ENCODE results near the gene RAC3. TPM values are rescaled to one million over a fixed set of nuclear protein-coding genes. Genes with fewer than 3 reads are reported as not detected.

The RAC3 gene
- total RNA-seq, 3 donors from 2014 or later (not counting 1 experiment from before 2014, with no cell fraction given) = 0.61 to 2.2 (median 2.1) TPM

DNA sequence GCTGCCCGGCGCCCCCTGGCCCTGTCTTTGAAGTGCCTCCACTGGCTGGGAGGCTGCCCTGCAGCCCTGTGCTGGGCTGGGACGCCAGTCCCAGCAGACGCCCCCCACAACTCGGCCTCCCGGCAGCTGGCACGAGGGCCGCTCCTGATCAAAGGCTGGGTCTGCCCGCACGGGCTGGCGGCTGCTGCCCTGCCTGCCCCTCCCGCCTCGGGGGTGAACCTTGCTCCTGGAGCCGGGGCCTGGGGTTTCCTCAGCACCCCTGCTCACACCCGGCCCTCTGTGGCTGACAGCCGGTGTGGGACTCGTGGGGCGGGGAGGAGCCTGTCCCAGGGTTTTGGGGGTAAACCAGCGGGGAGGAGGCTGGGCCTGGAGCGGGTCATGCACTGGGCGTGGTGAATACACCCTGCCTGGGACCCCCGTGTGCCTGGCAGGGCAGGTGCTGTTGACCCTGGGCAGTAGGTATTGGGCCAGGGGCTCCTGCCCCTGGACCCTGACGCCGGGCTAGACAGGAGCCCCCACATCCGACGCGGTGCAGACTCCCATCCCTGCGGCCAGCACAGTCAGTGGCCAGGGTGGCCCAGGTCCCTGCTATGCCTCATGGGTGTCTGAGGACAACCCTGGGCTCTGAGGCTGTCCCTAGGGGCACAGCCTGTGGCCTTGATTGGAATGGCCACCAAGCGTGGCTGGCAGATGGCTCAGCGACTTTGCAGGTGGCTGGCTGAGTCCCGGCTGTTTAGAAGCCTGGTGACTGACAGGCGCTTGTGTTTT is 30.5 kb upstream of the RAC3 start:
- Histone ChIP-seq H3K9me3 (ENCODE audit: control insufficient read depth, insufficient read depth, low read length) (no peaks in the 10 kb centered on the region), H3K4me3 (ENCODE audit: low read length) (no peak overlapping the region), H3K27ac (ENCODE audit: low read length) (no peak overlapping the region), H3K27me3 (ENCODE audit: control insufficient read depth, insufficient read depth, low read length) (no peaks in the 10 kb centered on the region), H3K36me3 (ENCODE audit: control insufficient read depth, insufficient read depth, low read length) (peaks cover 3% of the 10 kb centered on the region), H3K4me1 (ENCODE audit: control insufficient read depth, insufficient read depth, low read length) (no peaks in the 10 kb centered on the region)
- DNase-seq (no peak), ATAC-seq (no peak)
- Mint-ChIP-seq H3K4me1 (no peaks in the 10 kb centered on the region), H3K27ac (no peak overlapping the region), H3K9me3 (no peaks in the 10 kb centered on the region), H3K4me3 (no peak overlapping the region), H3K36me3 (no peaks in the 10 kb centered on the region), H3K27me3 (ENCODE audit: low read depth in 2 of 2) (no peaks in the 10 kb centered on the region)
- TF ChIP-seq, protein P1, sequence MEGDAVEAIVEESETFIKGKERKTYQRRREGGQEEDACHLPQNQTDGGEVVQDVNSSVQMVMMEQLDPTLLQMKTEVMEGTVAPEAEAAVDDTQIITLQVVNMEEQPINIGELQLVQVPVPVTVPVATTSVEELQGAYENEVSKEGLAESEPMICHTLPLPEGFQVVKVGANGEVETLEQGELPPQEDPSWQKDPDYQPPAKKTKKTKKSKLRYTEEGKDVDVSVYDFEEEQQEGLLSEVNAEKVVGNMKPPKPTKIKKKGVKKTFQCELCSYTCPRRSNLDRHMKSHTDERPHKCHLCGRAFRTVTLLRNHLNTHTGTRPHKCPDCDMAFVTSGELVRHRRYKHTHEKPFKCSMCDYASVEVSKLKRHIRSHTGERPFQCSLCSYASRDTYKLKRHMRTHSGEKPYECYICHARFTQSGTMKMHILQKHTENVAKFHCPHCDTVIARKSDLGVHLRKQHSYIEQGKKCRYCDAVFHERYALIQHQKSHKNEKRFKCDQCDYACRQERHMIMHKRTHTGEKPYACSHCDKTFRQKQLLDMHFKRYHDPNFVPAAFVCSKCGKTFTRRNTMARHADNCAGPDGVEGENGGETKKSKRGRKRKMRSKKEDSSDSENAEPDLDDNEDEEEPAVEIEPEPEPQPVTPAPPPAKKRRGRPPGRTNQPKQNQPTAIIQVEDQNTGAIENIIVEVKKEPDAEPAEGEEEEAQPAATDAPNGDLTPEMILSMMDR (IDR thresholded peaks at IDR 0.05) = no peak
- 93% methylated on average over 32 of the region's 32 CpGs for WGBS (ENCODE audit: insufficient coverage)
- intact Hi-C loops (cut with micrococcal nuclease) = no loop called here

DNA sequence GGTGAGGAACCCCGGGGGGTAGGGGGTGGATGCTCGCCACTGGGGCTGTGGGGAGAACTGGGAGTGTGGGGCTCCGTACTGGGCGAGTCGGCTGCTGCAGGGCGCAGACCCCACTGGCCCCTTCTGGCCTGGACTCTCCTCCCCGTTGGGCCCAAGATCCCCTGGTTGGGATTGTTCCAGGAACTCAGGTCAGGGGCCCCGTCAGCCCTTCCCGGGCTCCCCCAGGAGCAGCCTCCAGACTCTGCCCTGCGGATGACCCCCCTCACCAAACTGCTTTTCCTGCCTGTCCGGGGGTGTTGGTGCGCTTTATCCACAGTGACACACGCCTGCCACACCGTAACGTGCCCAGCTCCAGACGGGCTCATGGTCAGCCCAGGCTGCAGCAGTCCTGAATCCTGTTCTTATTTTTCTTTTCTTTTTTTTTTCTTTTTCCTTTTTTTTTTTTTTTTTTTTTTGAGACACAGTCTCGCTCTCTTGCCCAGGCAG is 29.9 kb upstream of the RAC3 start:
- 87% methylated on average over 17 of the region's 17 CpGs for WGBS (ENCODE audit: insufficient coverage)
- H3K27me3 Mint-ChIP-seq (ENCODE audit: low read depth in 2 of 2) = no peaks in the 10 kb centered on the region

DNA sequence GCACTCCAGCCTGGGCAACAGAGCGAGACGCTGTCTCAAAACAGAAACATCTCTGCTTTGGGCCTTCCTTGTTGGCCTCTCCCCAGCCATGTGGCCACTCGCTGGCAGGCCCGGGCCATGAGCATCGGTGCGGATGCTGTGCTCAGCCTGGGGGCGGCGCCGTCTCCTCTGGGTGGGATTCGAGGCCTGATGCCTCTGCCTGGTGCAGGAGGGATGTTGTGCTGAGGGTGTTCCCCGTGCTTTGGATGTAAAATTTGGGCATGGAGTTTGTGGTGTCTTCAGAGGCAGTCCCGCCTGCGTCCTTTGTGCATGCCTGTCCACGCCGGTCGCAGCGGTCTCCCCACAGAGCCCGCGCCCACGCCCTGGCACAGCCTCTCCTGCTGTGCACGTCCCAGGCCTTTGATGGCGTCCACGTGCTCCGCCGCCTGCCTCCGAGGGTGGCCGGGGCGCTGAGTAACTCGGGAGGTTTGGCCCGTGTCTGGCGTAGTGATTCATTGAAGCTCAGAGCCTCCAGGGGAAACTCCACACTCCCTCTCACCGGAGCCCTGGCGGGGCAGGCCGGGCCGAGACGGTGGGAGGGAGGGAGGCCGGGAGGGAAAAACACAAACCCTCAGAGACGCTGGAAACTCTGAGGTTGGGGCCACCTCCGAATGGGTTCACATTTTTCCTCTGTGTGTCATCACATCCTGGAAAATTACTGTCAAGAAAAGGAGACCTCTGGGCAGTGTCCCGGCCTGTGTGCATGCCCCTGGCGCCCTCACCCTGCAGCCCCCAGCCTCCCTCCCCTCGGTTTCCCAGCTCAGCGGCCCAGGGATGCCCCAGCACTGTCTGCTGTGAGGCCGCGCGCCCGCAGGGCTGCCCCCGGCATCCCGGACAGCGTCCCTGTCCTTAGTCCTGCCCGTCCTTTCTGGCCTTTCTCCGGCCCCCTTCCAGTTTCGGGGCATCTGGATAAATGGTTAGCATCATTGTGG is 27.8 kb upstream of the RAC3 start:
- DNase-seq = no peak
- Mint-ChIP-seq H3K4me3 (no peak overlapping the region), H3K9me3 (no peaks in the 10 kb centered on the region), H3K36me3 (no peaks in the 10 kb centered on the region), H3K4me1 (no peaks in the 10 kb centered on the region), H3K27ac (no peak overlapping the region), H3K27me3 (ENCODE audit: low read depth in 2 of 2) (no peaks in the 10 kb centered on the region)
- no peak for ATAC-seq
- no peak overlapping the region for H3K4me3 ChIP-seq (ENCODE audit: low read length)
- H3K36me3 ChIP-seq (ENCODE audit: control insufficient read depth, insufficient read depth, low read length) = no peaks in the 10 kb centered on the region
- intact Hi-C loops (cut with micrococcal nuclease) = no loop called here
- no peaks in the 10 kb centered on the region for H3K4me1 ChIP-seq (ENCODE audit: control insufficient read depth, insufficient read depth, low read length)
- H3K9me3 ChIP-seq (ENCODE audit: control insufficient read depth, insufficient read depth, low read length) = no peaks in the 10 kb centered on the region
- 95% methylated on average over 53 of the region's 53 CpGs for WGBS (ENCODE audit: insufficient coverage)
- no peaks in the 10 kb centered on the region for H3K27me3 ChIP-seq (ENCODE audit: control insufficient read depth, insufficient read depth, low read length)
- no peak overlapping the region for H3K27ac ChIP-seq (ENCODE audit: low read length)
- TF ChIP-seq, protein P1 (IDR thresholded peaks at IDR 0.05) = no peak

More for the DNA sequence above, 29.9 kb upstream of the RAC3 start:
- TF ChIP-seq, protein P1 (IDR thresholded peaks at IDR 0.05) = no peak
- no peak for DNase-seq
- Mint-ChIP-seq H3K27ac (no peak overlapping the region), H3K9me3 (no peaks in the 10 kb centered on the region), H3K4me1 (no peaks in the 10 kb centered on the region), H3K4me3 (no peak overlapping the region), H3K36me3 (no peaks in the 10 kb centered on the region)
- intact Hi-C loops (cut with micrococcal nuclease) = no loop called here
- Histone ChIP-seq H3K9me3 (ENCODE audit: control insufficient read depth, insufficient read depth, low read length) (no peaks in the 10 kb centered on the region), H3K4me3 (ENCODE audit: low read length) (no peak overlapping the region), H3K27me3 (ENCODE audit: control insufficient read depth, insufficient read depth, low read length) (no peaks in the 10 kb centered on the region), H3K4me1 (ENCODE audit: control insufficient read depth, insufficient read depth, low read length) (no peaks in the 10 kb centered on the region), H3K27ac (ENCODE audit: low read length) (no peak overlapping the region), H3K36me3 (ENCODE audit: control insufficient read depth, insufficient read depth, low read length) (peaks cover 3% of the 10 kb centered on the region)
- no peak for ATAC-seq
